HCT116 (cell line): ENCODE data around the gene ETNK1. TPM values are rescaled to one million over a fixed set of nuclear protein-coding genes. Genes with fewer than 3 reads are reported as not detected.
"Not testable (repeated sequence)": the region's sequence is repeated elsewhere in the genome, so short reads cannot be mapped to it uniquely, and the experiment has no call there.

ENCODE experiments used
- ATAC-seq: fragments of 200-7000 bp; cut with Tn5 transposase; 2 replicates; pipeline ENCODE4 v1.9.1; 2020; ENCODE audit warnings: mild to moderate bottlenecking, moderate library complexity
- BruUV-seq: library from RNA; stranded (reverse); fragments of 400-500 nt; replicated peaks from 2 replicates; lab custom pipeline; 2021; lab: Mats Ljungman, UMichigan
- CTCF ChIA-PET: fragments of 300-600 bp; sonication (Branson Sonifier 250); formaldehyde crosslinking; loops from one replicate; lab custom pipeline; 2021; ENCODE audit warnings: antibody characterized with exemption; lab: Charles Lee
- POLR2A ChIA-PET: fragments of 300-600, 350-600 bp; sonication (Branson Sonifier 250); formaldehyde crosslinking; loops from one replicate; lab custom pipeline; 2021; ENCODE audit warnings: antibody characterized with exemption; lab: Charles Lee
- RAD21 ChIA-PET, 2 experiments: fragments of 300-600 bp; sonication (Branson Sonifier 250); formaldehyde crosslinking; loops; one replicate each; lab custom pipeline; 2023; ENCODE audit warnings: low total read pairs in 2 of 2; ENCODE audit not compliant: uncharacterized antibody in 2 of 2, unreplicated experiment in 2 of 2, low non-redundant PET in 1 of 2; lab: Charles Lee
- DNase-seq: peaks from one replicate; pipeline ENCODE4 v3.0.0-alpha.2; 2010; ENCODE audit warnings: low read depth, low spot score
- H2AFZ ChIP-seq: fragments of 200-600 bp; shearing (Covaris generic), sonication (generic); 2 replicates; pipeline ENCODE4 v1.6.1; 2017; ENCODE audit warnings: low read depth, mixed run types, mixed read lengths, antibody characterized with exemption, low read length; ENCODE audit not compliant: poor library complexity, severe bottlenecking
- H3K27ac ChIP-seq: 2 replicates; pipeline ENCODE4 v1.5.1; 2012; ENCODE audit warnings: low read depth, low read length
- H3K27me3 ChIP-seq: fragments of 200-600 bp; sonication (generic); 2 replicates; pipeline ENCODE4 v1.6.1; 2016; ENCODE audit warnings: mixed run types, low read length, mixed read lengths; ENCODE audit not compliant: insufficient read depth
- H3K36me3 ChIP-seq, 2 experiments: fragments of 200-500 bp in 1 of 2; fragments of 200-600 bp in 1 of 2; sonication (Bioruptor generic) in 1 of 2; sonication (generic) in 1 of 2; 2 replicates each; pipeline versions ENCODE4 v1.5.1 to v1.6.1; 2014 to 2016; ENCODE audit warnings: low read length in 2 of 2, inconsistent platforms in 1 of 2, mixed read lengths in 1 of 2, mixed run types in 1 of 2; ENCODE audit not compliant: insufficient read depth in 2 of 2, control insufficient read depth in 1 of 2
- H3K4me1 ChIP-seq, 2 experiments: fragments of 200-600 bp in 1 of 2; sonication (generic) in 1 of 2; 2 replicates each; pipeline versions ENCODE4 v1.5.1 to v1.6.1; 2012 to 2017; ENCODE audit warnings: low read length in 2 of 2, inconsistent platforms in 1 of 2, mild to moderate bottlenecking in 1 of 2, mixed read lengths in 1 of 2, mixed run types in 1 of 2, moderate library complexity in 1 of 2; ENCODE audit not compliant: insufficient read depth in 2 of 2, control insufficient read depth in 1 of 2
- H3K4me2 ChIP-seq: fragments of 200-600 bp; sonication (generic); 2 replicates; pipeline ENCODE4 v1.6.1; 2017; ENCODE audit warnings: mixed run types, low read length, mixed read lengths
- H3K4me3 ChIP-seq, 2 experiments: fragments of 200-600 bp in 1 of 2; sonication (generic) in 1 of 2; replicated peaks in 1 of 2; 2 replicates each; pipeline ENCODE4 v1.5.1; 2011 to 2016; ENCODE audit warnings: low read length in 2 of 2, control low read depth in 1 of 2, low read depth in 1 of 2, mild to moderate bottlenecking in 1 of 2, mixed read lengths in 1 of 2, mixed run types in 1 of 2
- H3K79me2 ChIP-seq: fragments of 200-600 bp; sonication (generic); 2 replicates; pipeline ENCODE4 v1.6.1; 2017; ENCODE audit warnings: mild to moderate bottlenecking, mixed run types, low read length, moderate library complexity, mixed read lengths; ENCODE audit not compliant: insufficient read depth
- H3K9ac ChIP-seq: fragments of 200-600 bp; sonication (generic); 2 replicates; pipeline ENCODE4 v1.6.1; 2016; ENCODE audit warnings: low read length, mixed read lengths
- H3K9me2 ChIP-seq: fragments of 200-600 bp; sonication (generic), shearing (Covaris generic); 2 replicates; pipeline ENCODE4 v1.6.1; 2017; ENCODE audit warnings: mixed run types, mild to moderate bottlenecking, moderate library complexity; ENCODE audit not compliant: insufficient read depth
- H3K9me3 ChIP-seq, 2 experiments: fragments of 200-500 bp in 1 of 2; fragments of 200-600 bp in 1 of 2; sonication (Bioruptor generic) in 1 of 2; sonication (generic) in 1 of 2; 2 replicates each; pipeline ENCODE4 v1.6.1; 2014 to 2017; ENCODE audit warnings: low read length in 2 of 2, mixed read lengths in 2 of 2, inconsistent platforms in 1 of 2, low read depth in 1 of 2, mild to moderate bottlenecking in 1 of 2, mixed run types in 1 of 2, moderate library complexity in 1 of 2; ENCODE audit not compliant: control insufficient read depth in 1 of 2, insufficient read depth in 1 of 2
- H4K20me1 ChIP-seq: fragments of 200-600 bp; sonication (generic), shearing (Covaris generic); 2 replicates; pipeline ENCODE4 v1.6.1; 2017; ENCODE audit warnings: mixed run types, mild to moderate bottlenecking, moderate library complexity; ENCODE audit not compliant: insufficient read depth
- MAX ChIP-seq: IDR thresholded peaks from 2 replicates; pipeline ENCODE4 v1.6.1; 2012
- ZNF274 ChIP-seq: fragments of 200-500 bp; sonication (Bioruptor generic); IDR thresholded peaks from 2 replicates; pipeline ENCODE4 v1.6.1; 2014; ENCODE audit warnings: mild to moderate bottlenecking, low read depth, low read length, inconsistent platforms
- intact Hi-C: fragments of 100-400 bp; cut with micrococcal nuclease; formaldehyde crosslinking; loops from 2 replicates; pipeline ENCODE4 v1.10.0; 2022
- total RNA-seq: library from RNA; stranded (reverse); gene quantifications from one replicate; pipeline ENCODE4 v1.2.1, GENCODE V29; 2021; ENCODE audit not compliant: unreplicated experiment

The ETNK1 gene
- total RNA-seq, 1 experiment from 2014 or later: 83.6 TPM

GRCh38 chr12:22691319-22691718 lies 66.3 kb downstream of the ETNK1 start:
- Histone ChIP-seq H2AFZ (no peak overlapping the region), H3K9ac (no peak overlapping the region), H4K20me1 (no peaks in the 10 kb centered on the region), H3K9me2 (no peaks in the 10 kb centered on the region), H3K4me1 (no peaks in the 10 kb centered on the region), H3K36me3 (0 out of 4 replicates have a peak, but pooled peaks cover 0 to 4% of the 10 kb centered on the region in 2 experiments), H3K4me2 (no peak overlapping the region), H3K27me3 (no peaks in the 10 kb centered on the region), H3K27ac (no peak overlapping the region), H3K9me3 (no peaks in the 10 kb centered on the region), H3K4me3 (no peak overlapping the region), H3K79me2 (no peaks in the 10 kb centered on the region)
- ATAC-seq (no peak), DNase-seq (no peak)
- no peak for TF ChIP-seq ZNF274
- TF ChIP-seq MAX: no peak
- intact Hi-C loops: no loop called here
- ChIA-PET POLR2A (no interaction called here), RAD21 (no interaction called here), CTCF (no interaction called here)
- no TSS peak for BruUV-seq

GRCh38 chr12:22692467-22692866 lies 67.5 kb downstream of the ETNK1 start:
- RAD21 ChIA-PET, H3K4me2 ChIP-seq, H3K9me2 ChIP-seq, POLR2A ChIA-PET, H2AFZ ChIP-seq, BruUV-seq, intact Hi-C loops, H3K27me3 ChIP-seq, H3K4me3 ChIP-seq, H3K27ac ChIP-seq, H3K9ac ChIP-seq, DNase-seq, H3K36me3 ChIP-seq, H3K4me1 ChIP-seq, CTCF ChIA-PET, H3K9me3 ChIP-seq, H3K79me2 ChIP-seq, H4K20me1 ChIP-seq: not testable (repeated sequence)
- ATAC-seq: peak; percentile 25; the same call in 1 of the 2 replicates
